Esophagus (tissue), 2 donors: Measurements from ENCODE around the gene CCDC57. TPM values are rescaled to one million over a fixed set of nuclear protein-coding genes. Genes with fewer than 3 reads are reported as not detected.

Experiments used
- H3K27ac ChIP-seq, 2 donors: one replicate each; pipeline ENCODE4 v1.5.1; 2013; ENCODE audit warnings: low read depth in 2 of 2, mild to moderate bottlenecking in 2 of 2, inconsistent platforms in 1 of 2, low read length in 1 of 2, moderate library complexity in 1 of 2
- H3K27me3 ChIP-seq, 2 donors: one replicate each; pipeline ENCODE4 v1.6.1; 2013; ENCODE audit warnings: low read length in 2 of 2, control low read depth in 1 of 2, mild to moderate bottlenecking in 1 of 2; ENCODE audit not compliant: insufficient read depth in 2 of 2, control insufficient read depth in 1 of 2
- H3K36me3 ChIP-seq, 2 donors: one replicate each; pipeline ENCODE4 v1.6.1; 2013; ENCODE audit warnings: low read length in 1 of 2; ENCODE audit not compliant: control insufficient read depth in 2 of 2, insufficient read depth in 2 of 2
- H3K4me1 ChIP-seq, 2 donors: one replicate each; pipeline ENCODE4 v1.6.1; 2013; ENCODE audit warnings: low read length in 1 of 2; ENCODE audit not compliant: control insufficient read depth in 2 of 2, insufficient read depth in 2 of 2
- H3K4me3 ChIP-seq, 2 donors: one replicate each; pipeline ENCODE4 v1.5.1; 2013; ENCODE audit warnings: low read length in 2 of 2, mild to moderate bottlenecking in 2 of 2, low read depth in 1 of 2, moderate library complexity in 1 of 2
- H3K9me3 ChIP-seq, 2 donors: one replicate each; pipeline ENCODE4 v1.6.1; 2013; ENCODE audit warnings: mild to moderate bottlenecking in 2 of 2, low read depth in 1 of 2, low read length in 1 of 2, moderate library complexity in 1 of 2; ENCODE audit not compliant: control insufficient read depth in 2 of 2, insufficient read depth in 1 of 2
- WGBS, 2 donors: extraction: QIAGEN DNeasy Blood & Tissue Kit; methylation state at CpG; one replicate each; pipeline ENCODE4 v1.1.7; 2013; 5-methylcytosine and 5-hydroxymethylcytosine counted together
- polyA plus RNA-seq, 2 donors: library from polyadenylated mRNA; stranded (reverse); fragments of 200-250 nt; gene quantifications; one replicate each; pipeline ENCODE4 v1.2.3, GENCODE V29; 2013
- donor health status: healthy with polysubstance abuse.
- donor health status: Bipolar disorder and iron deficiency.

Gene CCDC57
- polyA plus RNA-seq, 2 donors = 16.3 to 33.7 TPM

DNA sequence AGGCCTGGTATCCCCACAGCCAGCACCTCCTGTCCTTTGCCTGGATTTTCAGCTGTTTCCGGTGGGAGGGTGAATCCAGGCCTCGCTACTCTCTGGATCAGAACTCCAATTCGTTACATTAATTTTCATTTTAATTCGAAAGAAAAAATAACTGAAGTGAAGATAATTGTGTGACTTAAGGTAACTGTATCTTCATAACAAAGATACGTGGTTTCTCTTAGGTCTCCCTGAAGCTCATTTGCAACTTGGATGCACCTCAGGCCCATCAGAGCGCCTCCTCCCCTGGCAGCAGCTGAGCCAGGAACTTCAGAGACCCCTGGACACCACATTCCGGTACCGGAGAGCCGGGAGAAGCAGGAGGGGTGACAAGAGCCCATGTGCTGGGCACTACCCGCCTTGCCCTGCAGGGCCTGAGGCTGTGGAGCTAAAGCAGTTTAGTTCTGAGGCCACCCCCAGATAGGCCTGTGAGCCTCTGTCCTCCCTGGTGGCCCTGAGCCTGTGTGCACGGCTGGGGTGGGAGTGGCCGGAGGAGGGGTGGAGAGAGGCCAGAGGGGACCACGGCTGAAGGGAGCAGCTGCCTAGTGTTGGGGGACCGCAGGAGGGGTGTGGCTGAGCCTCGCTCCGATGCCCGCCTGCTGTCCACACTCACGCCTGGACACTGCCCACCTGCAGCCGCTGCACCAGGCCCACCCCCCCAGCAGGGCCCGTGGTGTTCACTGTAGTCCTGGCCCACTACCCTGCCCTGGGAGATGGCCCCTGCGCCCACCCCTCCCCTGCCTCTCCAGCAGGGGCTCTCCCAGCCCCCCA, 135.7 kb downstream of the CCDC57 start:
- Histone ChIP-seq H3K27me3 (no peaks in the 10 kb centered on the region), H3K4me1 (no peaks in the 10 kb centered on the region), H3K36me3 (peaks cover 8 to 31% of the 10 kb centered on the region in 2 donors), H3K9me3 (no peaks in the 10 kb centered on the region), H3K27ac (no peak overlapping the region), H3K4me3 (no peak overlapping the region)
- WGBS, 2 donors = 74 to 86% methylated on average over 17 to 21 of the region's 21 CpGs

DNA sequence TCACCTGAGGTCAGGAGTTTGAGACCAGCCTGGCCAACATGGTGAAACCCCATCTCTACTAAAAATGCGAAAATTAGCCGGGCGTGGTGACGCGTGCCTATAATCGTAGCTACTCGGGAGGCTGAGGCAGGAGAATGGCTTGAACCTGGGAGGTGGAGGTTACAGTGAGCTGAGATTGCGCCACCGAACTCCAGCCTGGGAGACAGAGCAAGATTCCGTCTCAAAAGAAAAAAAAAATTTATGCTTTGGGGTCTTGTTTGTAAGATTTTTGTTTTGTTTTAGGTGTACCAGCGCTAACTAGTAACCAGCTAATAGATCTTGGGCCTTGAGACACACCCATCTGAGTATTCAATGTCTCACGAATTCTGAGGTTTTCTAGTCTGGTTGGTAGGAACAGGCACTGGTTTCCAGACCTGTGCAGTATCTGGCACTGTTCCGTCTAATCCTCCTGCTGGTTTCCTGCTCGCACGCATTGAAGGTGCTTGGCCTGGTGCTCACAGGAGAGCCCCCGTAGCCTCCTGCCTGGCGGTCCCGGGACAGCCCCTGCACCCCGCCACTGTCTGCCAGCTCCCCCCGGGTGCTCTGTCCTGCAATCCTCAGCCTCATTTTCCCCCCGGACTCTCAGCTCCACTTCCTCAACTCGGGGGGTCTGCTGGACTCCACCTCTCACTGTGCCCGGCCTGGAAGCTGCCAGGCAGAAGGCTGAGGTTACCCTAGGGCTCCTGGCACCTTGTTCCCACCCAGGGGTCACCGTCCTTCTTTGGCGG, 136.4 kb downstream of the CCDC57 start:
- Histone ChIP-seq H3K4me1 (no peaks in the 10 kb centered on the region), H3K27ac (peak overlapping the region in 1 of 2 donors; percentile 18), H3K9me3 (no peaks in the 10 kb centered on the region), H3K4me3 (no peak overlapping the region), H3K36me3 (peaks cover 7 to 25% of the 10 kb centered on the region in 2 donors), H3K27me3 (no peaks in the 10 kb centered on the region)
- 79 to 80% methylated on average over 25 of the region's 25 CpGs for WGBS, 2 donors

DNA sequence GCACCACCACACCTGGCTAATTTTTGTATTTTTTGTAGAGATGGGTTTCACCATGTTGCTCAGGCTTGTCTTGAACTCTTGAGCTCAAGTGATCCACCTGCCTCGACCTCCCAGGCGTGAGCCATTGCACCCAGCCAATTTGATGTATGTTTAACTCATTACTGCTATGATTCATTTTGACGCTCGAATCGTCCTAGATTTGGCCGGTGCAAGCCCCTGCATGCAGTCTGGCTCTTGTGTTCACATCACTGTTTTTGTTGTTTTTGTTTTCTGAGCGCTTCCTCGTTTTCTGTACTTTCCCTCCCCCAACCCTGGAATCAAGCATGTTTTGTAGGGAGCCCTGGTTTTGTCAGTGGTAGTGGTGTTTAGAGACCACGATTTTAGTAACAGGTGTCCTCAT, 139.2 kb downstream of the CCDC57 start:
- no peak overlapping the region for H3K27ac ChIP-seq
- H3K27me3 ChIP-seq = no peaks in the 10 kb centered on the region
- H3K4me1 ChIP-seq = no peaks in the 10 kb centered on the region
- H3K9me3 ChIP-seq = no peaks in the 10 kb centered on the region
- H3K4me3 ChIP-seq = no peak overlapping the region
- WGBS, 2 donors = 54 to 66% methylated on average over 9 of the region's 9 CpGs
- peaks cover 0 to 1% of the 10 kb centered on the region in 2 donors for H3K36me3 ChIP-seq

DNA sequence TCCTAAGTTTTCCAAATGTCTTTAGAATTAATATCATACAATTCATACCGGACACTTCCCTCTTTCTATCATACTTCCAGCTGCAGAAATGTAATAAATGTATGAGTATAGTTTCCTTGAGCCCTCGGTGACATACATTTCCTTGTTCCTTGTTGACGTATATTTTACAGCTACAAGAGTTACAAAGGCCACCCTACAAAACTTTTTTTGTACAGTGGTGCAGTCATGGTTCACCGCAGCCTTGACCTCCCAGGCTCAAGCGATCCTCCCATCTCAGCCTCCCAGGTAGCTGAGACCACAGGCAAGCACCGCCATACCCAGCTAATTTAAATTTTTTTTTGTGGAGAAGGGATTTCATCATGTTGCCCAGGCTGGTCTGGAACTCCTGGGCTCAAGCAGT, 139.8 kb downstream of the CCDC57 start:
- H3K27ac ChIP-seq = peak overlapping the region in 1 of 2 donors; percentile 19
- H3K4me1 ChIP-seq = no peaks in the 10 kb centered on the region
- no peaks in the 10 kb centered on the region for H3K27me3 ChIP-seq
- H3K4me3 ChIP-seq = no peak overlapping the region
- H3K36me3 ChIP-seq = no peaks in the 10 kb centered on the region
- H3K9me3 ChIP-seq = no peaks in the 10 kb centered on the region
- WGBS, 2 donors = 76 to 80% methylated on average over 6 of the region's 6 CpGs

DNA sequence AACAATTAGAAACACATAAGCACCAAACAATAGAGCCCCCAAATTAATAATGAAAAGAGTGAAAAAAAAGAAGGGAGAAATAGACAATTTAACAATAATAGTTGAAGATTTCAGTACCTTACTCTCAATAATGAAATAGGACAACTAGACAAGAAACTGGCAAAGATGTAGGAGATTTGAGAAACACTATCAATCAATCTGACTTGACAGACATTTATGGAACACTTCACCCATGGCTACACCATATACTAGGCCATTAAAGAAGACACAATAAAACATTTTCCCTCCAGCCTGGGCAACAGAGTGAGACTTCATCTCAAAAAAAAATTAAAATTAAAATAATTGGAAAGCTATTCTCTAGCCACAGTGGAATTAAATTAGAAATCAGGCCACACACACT, 142.0 kb downstream of the CCDC57 start:
- no peaks in the 10 kb centered on the region for H3K27me3 ChIP-seq
- no peaks in the 10 kb centered on the region for H3K9me3 ChIP-seq
- no peaks in the 10 kb centered on the region for H3K36me3 ChIP-seq
- no peak overlapping the region for H3K4me3 ChIP-seq
- peaks cover 3% of the 10 kb centered on the region in 2 donors for H3K4me1 ChIP-seq
- H3K27ac ChIP-seq = no peak overlapping the region

DNA sequence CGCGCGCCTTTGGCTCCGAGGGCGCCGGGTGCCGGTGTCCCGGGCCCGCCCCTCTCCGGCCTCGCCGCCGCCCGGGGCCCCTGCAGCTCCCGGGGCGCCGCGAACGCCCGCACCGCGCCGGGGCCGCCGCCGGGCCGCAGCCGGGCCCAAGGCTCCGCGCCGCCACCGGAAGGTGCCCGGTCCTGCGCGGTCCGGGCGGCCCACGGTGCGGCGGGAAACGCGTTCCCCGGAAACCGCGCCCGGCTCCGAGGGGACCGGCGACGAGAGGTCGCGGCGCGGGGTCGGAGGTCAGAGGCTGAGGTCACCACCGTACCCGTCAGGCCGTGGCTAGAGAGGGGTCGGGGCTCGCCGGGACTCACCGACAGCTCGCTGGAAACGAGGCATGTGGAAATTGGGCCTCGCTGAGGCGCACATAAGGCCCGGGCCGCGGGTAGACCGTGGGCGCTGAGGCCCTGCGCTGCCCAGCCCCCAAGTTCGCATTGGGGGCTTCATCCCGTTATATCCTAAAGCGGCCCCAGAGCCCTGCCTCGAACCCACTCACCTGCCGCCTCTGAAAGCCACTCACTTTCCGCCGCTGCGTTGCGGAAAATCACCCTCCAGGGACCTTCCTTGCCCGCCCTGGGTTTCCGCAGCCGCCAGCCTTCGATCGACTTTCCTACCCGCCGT, 146.9 kb downstream of the CCDC57 start, which contains the start of gene DUS1L:
DUS1L (minus strand) TSS at position 167 of the 666 bp plus-strand sequence. CDS start 745 bp downstream, outside the sequence.
- Histone ChIP-seq H3K4me1 (peaks cover 3 to 13% of the 10 kb centered on the region in 2 donors), H3K27me3 (no peaks in the 10 kb centered on the region), H3K9me3 (no peaks in the 10 kb centered on the region), H3K27ac (peak within 1 kb of the TSS; percentile 79 to 92), H3K4me3 (peak within 1 kb of the TSS; percentile 76 to 86), H3K36me3 (peaks cover 3 to 28% of the 10 kb centered on the region in 2 donors)
- WGBS, 2 donors = 10 to 18% methylated on average over 55 to 88 of the region's 88 CpGs

DNA sequence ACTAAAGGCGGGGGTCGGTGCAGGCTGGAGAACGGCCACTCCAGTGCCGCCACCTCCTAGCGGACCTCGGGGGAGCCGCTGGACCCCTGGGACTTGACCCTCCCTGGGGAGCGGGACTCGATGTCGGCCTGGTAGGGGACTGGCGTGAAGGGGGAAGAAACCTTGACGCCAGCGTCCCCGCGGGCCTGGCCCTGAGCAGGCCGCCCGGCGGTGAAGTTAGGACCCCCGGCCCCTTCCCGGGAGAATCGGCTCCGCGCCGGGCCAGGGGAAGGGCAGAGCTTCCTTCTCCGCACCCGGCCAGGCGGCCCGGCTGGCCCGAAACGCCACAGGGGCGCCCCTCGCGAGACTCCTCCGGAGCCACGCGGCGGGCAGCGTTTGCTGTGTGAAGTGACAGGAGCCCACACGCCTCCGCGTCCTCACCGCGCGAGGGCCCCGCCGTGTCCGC, 147.4 kb downstream of the CCDC57 start:
- Histone ChIP-seq H3K4me3 (peak overlapping the region; percentile 76 to 86), H3K4me1 (peaks cover 3 to 13% of the 10 kb centered on the region in 2 donors), H3K9me3 (no peaks in the 10 kb centered on the region), H3K36me3 (peaks cover 5 to 33% of the 10 kb centered on the region in 2 donors), H3K27me3 (no peaks in the 10 kb centered on the region), H3K27ac (peak overlapping the region; percentile 45 to 79)
- 1 to 3% methylated on average over 24 to 47 of the region's 47 CpGs for WGBS, 2 donors

DNA sequence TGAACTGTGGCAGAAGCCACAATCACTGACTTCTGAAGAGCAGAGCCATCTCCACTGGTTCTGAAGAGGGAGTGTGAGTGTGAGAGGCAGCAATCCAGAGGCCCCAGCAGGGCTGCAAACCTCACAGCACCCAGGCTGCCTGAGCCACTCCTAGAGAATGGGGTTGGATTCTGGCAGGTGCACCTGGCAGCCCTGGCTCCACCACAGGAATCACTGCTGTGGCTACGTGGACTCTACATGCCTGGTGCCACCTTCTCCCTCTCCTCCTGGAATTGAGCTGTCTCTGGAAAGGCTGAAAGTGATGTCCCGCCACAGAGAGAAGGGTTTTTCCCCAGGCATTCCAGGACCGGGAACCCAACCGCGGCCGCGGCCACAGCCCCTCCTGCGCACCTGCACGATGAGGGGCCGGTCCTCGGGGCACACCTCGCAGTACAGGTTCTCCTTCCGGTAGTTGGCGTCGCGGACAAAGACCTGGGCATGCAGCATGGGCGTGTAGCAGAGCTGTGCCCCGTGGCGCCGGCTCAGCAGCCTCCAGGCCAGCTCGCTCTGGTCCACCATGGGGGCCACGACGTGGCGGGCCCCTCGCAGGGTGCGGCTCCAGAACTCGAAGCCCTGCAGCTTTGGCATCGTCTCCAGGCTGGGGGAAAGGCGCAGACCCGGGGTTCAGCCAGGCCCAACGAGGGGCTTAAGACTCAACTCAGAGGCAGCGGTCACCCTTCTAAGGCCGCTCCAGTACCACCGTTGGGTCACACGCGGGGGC, 148.0 kb downstream of the CCDC57 start:
- Histone ChIP-seq H3K27me3 (no peaks in the 10 kb centered on the region), H3K4me1 (peaks cover 3 to 13% of the 10 kb centered on the region in 2 donors), H3K27ac (peak overlapping the region; percentile 45 to 79), H3K4me3 (peak overlapping the region; percentile 76 to 86), H3K36me3 (peaks cover 11 to 39% of the 10 kb centered on the region in 2 donors), H3K9me3 (no peaks in the 10 kb centered on the region)
- WGBS, 2 donors = 17 to 26% methylated on average over 36 of the region's 36 CpGs
